Measurements from ENCODE around the gene SDE2. TPM values are rescaled to one million over a fixed set of nuclear protein-coding genes. Genes with fewer than 3 reads are reported as not detected.

SDE2 gene
- total and polyA plus RNA-seq, 10 of the 15 experiments (the other 5 are each of a cell fraction or from before 2014, with no cell fraction given): 2.7 to 19.4 (median 12.6) TPM

DNA sequence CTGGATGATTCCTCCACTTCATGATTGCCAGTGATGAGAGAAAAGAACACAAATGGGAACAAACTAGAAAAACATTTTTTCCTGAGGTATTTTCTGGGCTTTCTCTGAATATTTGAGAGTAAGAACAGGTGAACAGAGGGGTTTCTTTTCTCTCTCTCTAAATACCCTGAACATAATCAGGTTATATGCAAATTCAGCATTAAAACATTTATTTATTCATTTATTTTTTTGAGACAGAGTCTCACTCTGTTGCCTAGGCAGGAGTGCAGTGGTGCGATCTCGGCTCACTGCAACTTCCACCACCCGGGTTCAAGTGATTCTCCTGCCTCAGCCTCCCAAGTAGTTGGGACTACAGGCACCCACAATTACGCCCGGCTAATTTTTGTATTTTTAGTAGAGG is 52.3 kb downstream of the SDE2 start:
- DNase-seq (ENCODE audit: low read depth, low spot score) (no peak), ATAC-seq (no peak), FAIRE-seq (no peak)
- Histone ChIP-seq H3K27ac (ENCODE audit: control insufficient read depth, insufficient read depth) (no peak overlapping the region), H3K4me2 (ENCODE audit: control insufficient read depth, insufficient read depth) (no peak overlapping the region), H3K27me3 (replicated peaks in 1 of 2; ENCODE audit: control insufficient read depth in 2 of 2, insufficient read depth in 2 of 2, low read length in 1 of 2) (no peaks in the 10 kb centered on the region; a peak in 1 of 4 replicates), H3K4me3 (no peak overlapping the region), H3K79me2 (ENCODE audit: control insufficient read depth, insufficient read depth, low read length) (no peaks in the 10 kb centered on the region), H3K4me1 (ENCODE audit: control insufficient read depth, insufficient read depth, low read length) (peaks cover 21% of the 10 kb centered on the region), H3K9ac (ENCODE audit: control insufficient read depth, insufficient read depth, low read length) (no peak overlapping the region), H3K36me3 (ENCODE audit: control insufficient read depth in 2 of 2, insufficient read depth in 2 of 2, low read length in 1 of 2) (no peaks in the 10 kb centered on the region), H4K20me1 (ENCODE audit: control insufficient read depth, insufficient read depth) (no peaks in the 10 kb centered on the region), H3K9me3 (replicated peaks; ENCODE audit: control insufficient read depth, insufficient read depth, low read length) (no peaks in the 10 kb centered on the region), H2AFZ (ENCODE audit: control insufficient read depth, low read depth, low read length) (no peak overlapping the region)
- in situ Hi-C loops (cut with MboI) (no loop called here), intact Hi-C loops (cut with micrococcal nuclease; ENCODE audit: unreplicated experiment) (no loop called here)
- RAD21 ChIA-PET (ENCODE audit: unreplicated experiment): no interaction called here
- POLR2A ChIA-PET: no interaction called here
- no peak for TF ChIP-seq GABPA (IDR thresholded peaks at IDR 0.05; ENCODE audit: low read depth)
- no peak for TF ChIP-seq ZNF384 (IDR thresholded peaks at IDR 0.05; ENCODE audit: borderline replicate concordance, low read depth, low read length)
- no peak for TF ChIP-seq CBX3 (IDR thresholded peaks at IDR 0.05; ENCODE audit: borderline replicate concordance, low read depth)
- TF ChIP-seq RELA (IDR thresholded peaks at IDR 0.05; ENCODE audit: borderline replicate concordance, partially characterized antibody): no peak
- no peak for TF ChIP-seq RAD51 (IDR thresholded peaks at IDR 0.05)
- no peak for TF ChIP-seq ASH2L (IDR thresholded peaks at IDR 0.05; ENCODE audit: borderline replicate concordance, low read depth)
- TF ChIP-seq NFYB (IDR thresholded peaks at IDR 0.05; ENCODE audit: insufficient read depth, low read depth, low read length): no peak
- SMC1A ChIA-PET (ENCODE audit: uncharacterized antibody, unreplicated experiment): no interaction called here
- CTCF ChIA-PET: interaction anchor here (1.1 kb wide), 1 partner anchor 14 kb away, joined by 3 read pairs; no protein-coding TSS in a partner anchor
- 73% methylated on average over 5 of the region's 5 CpGs for WGBS (ENCODE audit: insufficient coverage, insufficient replicate concordance, low lambda C conversion rate, missing lambda C conversion rate)
- no TSS peak for BruUV-seq (replicated peaks)

DNA sequence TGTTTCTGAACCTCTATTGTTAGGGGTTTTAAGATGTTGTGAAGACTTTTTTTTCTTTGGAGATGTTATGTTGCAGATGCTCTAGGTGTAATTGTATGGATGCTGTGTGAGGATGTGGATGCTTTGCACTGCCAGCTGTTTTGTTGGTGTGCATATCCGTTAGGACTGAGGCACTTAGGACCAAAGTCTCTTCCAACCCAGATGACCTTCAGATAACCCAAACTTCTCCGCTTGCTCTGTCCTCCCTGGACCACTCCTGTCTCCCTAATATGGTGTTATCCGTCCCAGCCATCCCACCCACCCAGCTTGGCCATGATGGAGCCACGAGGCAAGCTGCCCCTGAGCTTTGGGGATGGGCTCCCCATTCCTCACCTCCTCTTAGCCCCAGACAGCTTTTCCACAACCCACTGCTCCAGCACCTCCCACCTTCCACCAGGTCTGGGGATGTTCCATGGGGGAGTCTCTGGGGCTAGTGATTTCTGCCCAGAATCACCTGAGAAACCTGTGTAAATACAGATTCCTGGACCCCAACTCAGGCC is 53.0 kb downstream of the SDE2 start:
- no peak for ATAC-seq
- RAD21 ChIA-PET (ENCODE audit: unreplicated experiment): interaction anchor here (1.6 kb wide), 1 partner anchor 28 kb away, joined by 3 read pairs; no protein-coding TSS in a partner anchor
- H2AFZ ChIP-seq (ENCODE audit: control insufficient read depth, low read depth, low read length): no peak overlapping the region
- 38% methylated on average over 4 of the region's 4 CpGs for WGBS (ENCODE audit: insufficient coverage, insufficient replicate concordance, low lambda C conversion rate, missing lambda C conversion rate)
- H3K9me3 ChIP-seq (replicated peaks; ENCODE audit: control insufficient read depth, insufficient read depth, low read length): no peaks in the 10 kb centered on the region
- no peaks in the 10 kb centered on the region for H4K20me1 ChIP-seq (ENCODE audit: control insufficient read depth, insufficient read depth)
- no peak overlapping the region for H3K4me3 ChIP-seq
- CTCF ChIA-PET: interaction anchor here (1.1 to 1.7 kb wide), 3 partner anchors 15 to 472 kb away, joined by 3 to 7 read pairs (median 3); no protein-coding TSS in a partner anchor
- SMC1A ChIA-PET (ENCODE audit: uncharacterized antibody, unreplicated experiment): interaction anchor here (0.8 to 1.5 kb wide), 2 partner anchors 9 to 17 kb away, joined by 3 to 4 read pairs; no protein-coding TSS in a partner anchor
- no peak for DNase-seq (ENCODE audit: low read depth, low spot score)
- POLR2A ChIA-PET: no interaction called here
- H3K4me2 ChIP-seq (ENCODE audit: control insufficient read depth, insufficient read depth): no peak overlapping the region
- no peaks in the 10 kb centered on the region for H3K79me2 ChIP-seq (ENCODE audit: control insufficient read depth, insufficient read depth, low read length)
- no peak overlapping the region for H3K9ac ChIP-seq (ENCODE audit: control insufficient read depth, insufficient read depth, low read length)
- H3K27me3 ChIP-seq (replicated peaks in 1 of 2; ENCODE audit: control insufficient read depth in 2 of 2, insufficient read depth in 2 of 2, low read length in 1 of 2): no peaks in the 10 kb centered on the region; a peak in 1 of 4 replicates
- no peak overlapping the region for H3K27ac ChIP-seq (ENCODE audit: control insufficient read depth, insufficient read depth)
- FAIRE-seq: no peak
- no peaks in the 10 kb centered on the region for H3K36me3 ChIP-seq (ENCODE audit: control insufficient read depth in 2 of 2, insufficient read depth in 2 of 2, low read length in 1 of 2)
- BruUV-seq (replicated peaks): no TSS peak
- intact Hi-C loops (cut with micrococcal nuclease; ENCODE audit: unreplicated experiment) (no loop called here), in situ Hi-C loops (cut with MboI) (no loop called here)
- peaks cover 24% of the 10 kb centered on the region for H3K4me1 ChIP-seq (ENCODE audit: control insufficient read depth, insufficient read depth, low read length)
- TF ChIP-seq POLR2AphosphoS2 (IDR thresholded peaks at IDR 0.05; ENCODE audit: low read depth, low read length): no peak
- TF ChIP-seq, protein P1, sequence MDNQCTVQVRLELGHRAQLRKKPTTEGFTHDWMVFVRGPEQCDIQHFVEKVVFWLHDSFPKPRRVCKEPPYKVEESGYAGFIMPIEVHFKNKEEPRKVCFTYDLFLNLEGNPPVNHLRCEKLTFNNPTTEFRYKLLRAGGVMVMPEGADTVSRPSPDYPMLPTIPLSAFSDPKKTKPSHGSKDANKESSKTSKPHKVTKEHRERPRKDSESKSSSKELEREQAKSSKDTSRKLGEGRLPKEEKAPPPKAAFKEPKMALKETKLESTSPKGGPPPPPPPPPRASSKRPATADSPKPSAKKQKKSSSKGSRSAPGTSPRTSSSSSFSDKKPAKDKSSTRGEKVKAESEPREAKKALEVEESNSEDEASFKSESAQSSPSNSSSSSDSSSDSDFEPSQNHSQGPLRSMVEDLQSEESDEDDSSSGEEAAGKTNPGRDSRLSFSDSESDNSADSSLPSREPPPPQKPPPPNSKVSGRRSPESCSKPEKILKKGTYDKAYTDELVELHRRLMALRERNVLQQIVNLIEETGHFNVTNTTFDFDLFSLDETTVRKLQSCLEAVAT (IDR thresholded peaks at IDR 0.05): no peak
- no peak for TF ChIP-seq RAD21 (IDR thresholded peaks at IDR 0.05; ENCODE audit: insufficient read depth, low read depth, low read length)
- TF ChIP-seq, protein P2, sequence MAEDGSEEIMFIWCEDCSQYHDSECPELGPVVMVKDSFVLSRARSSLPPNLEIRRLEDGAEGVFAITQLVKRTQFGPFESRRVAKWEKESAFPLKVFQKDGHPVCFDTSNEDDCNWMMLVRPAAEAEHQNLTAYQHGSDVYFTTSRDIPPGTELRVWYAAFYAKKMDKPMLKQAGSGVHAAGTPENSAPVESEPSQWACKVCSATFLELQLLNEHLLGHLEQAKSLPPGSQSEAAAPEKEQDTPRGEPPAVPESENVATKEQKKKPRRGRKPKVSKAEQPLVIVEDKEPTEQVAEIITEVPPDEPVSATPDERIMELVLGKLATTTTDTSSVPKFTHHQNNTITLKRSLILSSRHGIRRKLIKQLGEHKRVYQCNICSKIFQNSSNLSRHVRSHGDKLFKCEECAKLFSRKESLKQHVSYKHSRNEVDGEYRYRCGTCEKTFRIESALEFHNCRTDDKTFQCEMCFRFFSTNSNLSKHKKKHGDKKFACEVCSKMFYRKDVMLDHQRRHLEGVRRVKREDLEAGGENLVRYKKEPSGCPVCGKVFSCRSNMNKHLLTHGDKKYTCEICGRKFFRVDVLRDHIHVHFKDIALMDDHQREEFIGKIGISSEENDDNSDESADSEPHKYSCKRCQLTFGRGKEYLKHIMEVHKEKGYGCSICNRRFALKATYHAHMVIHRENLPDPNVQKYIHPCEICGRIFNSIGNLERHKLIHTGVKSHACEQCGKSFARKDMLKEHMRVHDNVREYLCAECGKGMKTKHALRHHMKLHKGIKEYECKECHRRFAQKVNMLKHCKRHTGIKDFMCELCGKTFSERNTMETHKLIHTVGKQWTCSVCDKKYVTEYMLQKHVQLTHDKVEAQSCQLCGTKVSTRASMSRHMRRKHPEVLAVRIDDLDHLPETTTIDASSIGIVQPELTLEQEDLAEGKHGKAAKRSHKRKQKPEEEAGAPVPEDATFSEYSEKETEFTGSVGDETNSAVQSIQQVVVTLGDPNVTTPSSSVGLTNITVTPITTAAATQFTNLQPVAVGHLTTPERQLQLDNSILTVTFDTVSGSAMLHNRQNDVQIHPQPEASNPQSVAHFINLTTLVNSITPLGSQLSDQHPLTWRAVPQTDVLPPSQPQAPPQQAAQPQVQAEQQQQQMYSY (CRISPR knock-in tag; IDR thresholded peaks at IDR 0.05): no peak
- TF ChIP-seq HDAC6 (IDR thresholded peaks at IDR 0.05; ENCODE audit: unreplicated experiment): no peak
- no peak for TF ChIP-seq JUND (IDR thresholded peaks at IDR 0.05; ENCODE audit: low read depth, low read length)
